Activated CD4-positive, alpha-beta T cell treated with anti-CD3 and anti-CD28 coated beads, Interleukin-2, amount 50 U/mL, for 4 hours (primary cell): ENCODE data around the gene SSPN.

Experiments
- DNase-seq, 2 experiments: peaks; one replicate each; pipeline ENCODE4 v3.0.0-alpha.2; 2020

Gene SSPN

GRCh38 chr12:26287671-26288381 lies 92.5 kb downstream of the SSPN start:
- no peak for DNase-seq

GRCh38 chr12:26290565-26290964 lies 95.2 kb downstream of the SSPN start:
- no peak for DNase-seq

DNA sequence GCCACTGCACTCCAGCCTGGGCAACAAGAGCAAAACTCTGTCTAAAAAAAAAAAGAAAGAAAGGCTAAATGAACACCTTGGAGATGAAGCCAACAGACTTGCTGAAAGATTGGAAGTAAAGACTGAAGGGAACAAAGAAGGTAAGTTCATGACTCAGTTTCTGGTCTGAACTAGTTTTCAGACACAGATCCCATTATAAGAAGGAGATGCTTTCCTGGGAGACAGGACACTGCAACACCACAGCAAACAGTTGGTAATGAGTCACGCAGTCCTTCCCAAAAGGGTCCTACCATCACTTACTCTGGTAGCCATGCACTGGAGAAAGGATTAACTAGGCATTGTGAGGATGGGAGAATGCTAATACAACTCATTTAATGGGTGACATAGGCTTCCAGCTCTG lies 97.2 kb downstream of the SSPN start:
- DNase-seq, result no peak

GRCh38 chr12:26293612-26294011 lies 98.2 kb downstream of the SSPN start:
- no peak for DNase-seq

DNA sequence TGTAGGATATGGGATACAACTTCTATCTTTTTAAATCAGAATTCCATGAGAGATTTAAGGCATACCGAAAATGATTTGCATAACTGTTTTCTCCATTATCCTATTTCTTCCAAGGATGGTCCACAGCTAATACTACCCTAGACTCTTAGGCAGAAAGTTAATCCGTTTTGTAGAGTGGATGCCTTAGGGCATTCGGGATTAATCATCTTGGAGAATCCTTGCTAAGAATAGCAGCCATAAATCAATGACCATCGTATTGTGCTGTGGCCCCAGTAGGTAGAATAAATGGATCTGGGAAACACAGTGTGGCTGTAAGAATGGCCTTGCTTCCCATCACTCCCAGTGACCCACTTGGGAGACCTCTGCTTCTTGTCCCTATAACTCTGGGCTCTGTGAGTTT lies 99.6 kb downstream of the SSPN start:
- no peak for DNase-seq

DNA sequence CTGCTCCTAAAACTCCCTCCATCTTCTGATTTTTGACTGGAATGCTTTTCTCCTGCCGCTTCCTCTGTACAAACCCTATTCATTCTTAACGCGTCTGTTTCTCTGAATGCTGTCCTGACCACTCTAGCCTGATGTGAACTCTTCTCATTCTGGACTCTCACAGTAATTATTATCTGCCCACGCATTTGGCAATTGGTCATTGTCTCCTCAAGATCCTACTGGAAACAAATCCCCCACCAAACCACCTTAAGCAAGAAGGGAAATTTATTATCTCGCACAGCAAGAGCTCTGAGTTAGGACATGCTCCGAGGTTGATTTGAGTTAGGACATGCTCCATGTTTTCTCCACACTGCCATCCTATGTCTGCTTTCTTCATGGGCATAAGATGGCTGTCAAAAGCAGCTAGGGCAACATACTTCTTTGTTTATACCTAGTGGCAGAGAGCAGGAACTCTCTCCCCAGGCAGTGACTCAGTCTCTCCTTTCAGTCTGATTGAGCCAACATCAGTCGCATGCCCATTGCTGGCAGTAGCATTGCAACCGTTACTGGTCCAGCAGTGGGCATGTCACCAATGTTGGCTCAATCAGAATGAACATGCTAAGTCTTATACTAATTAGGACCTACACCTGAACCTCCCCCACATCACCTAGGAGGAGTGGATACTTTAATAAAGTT lies 102.2 kb downstream of the SSPN start:
- DNase-seq, result no peak

- DNase-seq, result no peak
These were observed 103.6 kb downstream of the SSPN start for GRCh38 chr12:26298785-26299621.

DNA sequence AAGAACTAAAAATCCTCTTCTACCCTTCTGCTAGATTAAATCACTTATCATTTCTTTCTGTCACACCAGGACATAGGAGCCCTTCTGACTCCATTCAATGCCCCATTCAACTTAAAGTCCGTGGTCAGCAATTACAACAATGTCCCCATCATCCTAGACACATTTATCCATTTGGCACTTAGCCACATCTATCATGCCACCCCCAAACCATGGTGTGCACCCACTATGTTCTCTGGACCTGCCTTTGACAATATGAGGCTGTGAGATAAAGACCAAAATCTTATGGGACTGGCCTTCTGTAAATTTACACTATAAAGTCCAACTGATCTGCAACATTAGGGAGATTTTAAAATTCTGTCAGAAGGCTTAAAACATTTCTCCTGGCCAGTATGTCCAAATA lies 104.4 kb downstream of the SSPN start:
- no peak for DNase-seq
